HepG2 (cell line): ENCODE results near the gene PGC. TPM values are rescaled to one million over a fixed set of nuclear protein-coding genes. Genes with fewer than 3 reads are reported as not detected.

Source experiments
- ARNT2 ChIP-seq: sonication (generic); formaldehyde crosslinking; IDR thresholded peaks from 2 replicates; pipeline ENCODE4 v1.8.0; 2022; ENCODE audit warnings: mild to moderate bottlenecking, low read depth, missing genetic modification reagents, moderate library complexity
- DMAP1 ChIP-seq: IDR thresholded peaks from 2 replicates; pipeline ENCODE4 v1.6.1; 2016
- ELF3 ChIP-seq: IDR thresholded peaks from 2 replicates; pipeline ENCODE4 v1.6.1; 2016; ENCODE audit warnings: missing genetic modification reagents, missing compliant biosample characterization
- FOXA1 ChIP-seq, 2 experiments: fragments of 450-650 bp in 1 of 2; sonication (generic) in 1 of 2; formaldehyde crosslinking in 1 of 2; IDR thresholded peaks; 2 replicates each; pipeline versions ENCODE4 v1.4.0 to v1.6.1; 2016 to 2020; ENCODE audit warnings: missing genetic modification reagents in 1 of 2
- GPN1 ChIP-seq: sonication (generic); formaldehyde crosslinking; IDR thresholded peaks from 2 replicates; pipeline ENCODE4 v1.5.1; 2020; ENCODE audit warnings: missing genetic modification reagents, borderline replicate concordance
- ISL2 ChIP-seq: sonication (generic); formaldehyde crosslinking; IDR thresholded peaks from 2 replicates; pipeline ENCODE4 v1.5.0; 2020; ENCODE audit warnings: missing genetic modification reagents
- KMT2A ChIP-seq: sonication (generic); formaldehyde crosslinking; IDR thresholded peaks from 2 replicates; pipeline ENCODE4 v1.4.0; 2020; ENCODE audit warnings: missing genetic modification reagents
- MXI1 ChIP-seq: IDR thresholded peaks from 3 replicates; pipeline ENCODE4 v1.6.1; 2012; ENCODE audit warnings: low read depth, low read length, inconsistent platforms, borderline replicate concordance
- PHF21A ChIP-seq: sonication (generic); formaldehyde crosslinking; IDR thresholded peaks from 2 replicates; pipeline ENCODE4 v1.5.0; 2020; ENCODE audit warnings: mild to moderate bottlenecking, missing genetic modification reagents
- POLR2A ChIP-seq, 2 experiments: IDR thresholded peaks; 2 replicates each; pipeline ENCODE4 v1.6.1; 2011; ENCODE audit warnings: low read depth in 2 of 2, low read length in 2 of 2, mild to moderate bottlenecking in 1 of 2, moderate library complexity in 1 of 2; ENCODE audit not compliant: insufficient read depth in 1 of 2
- RCOR2 ChIP-seq: IDR thresholded peaks from 2 replicates; pipeline ENCODE4 v1.6.1; 2016; ENCODE audit warnings: missing biosample characterization, missing genetic modification reagents
- REL ChIP-seq: sonication (generic); formaldehyde crosslinking; conservative IDR thresholded peaks from 2 replicates; pipeline ENCODE4 v1.8.0; 2022; ENCODE audit warnings: mild to moderate bottlenecking, missing genetic modification reagents, moderate library complexity
- RFX3 ChIP-seq: IDR thresholded peaks from 2 replicates; pipeline ENCODE4 v1.6.1; 2016; ENCODE audit warnings: missing biosample characterization, missing genetic modification reagents
- SAP130 ChIP-seq: IDR thresholded peaks from 2 replicates; pipeline ENCODE4 v1.6.1; 2016; ENCODE audit warnings: low read depth
- THAP11 ChIP-seq: IDR thresholded peaks from 2 replicates; pipeline ENCODE4 v1.6.1; 2016; ENCODE audit warnings: missing biosample characterization, missing genetic modification reagents
- ZBTB3 ChIP-seq: sonication (generic); formaldehyde crosslinking; IDR thresholded peaks from 2 replicates; pipeline ENCODE4 v1.4.0; 2020; ENCODE audit warnings: low read depth, mild to moderate bottlenecking, moderate library complexity, missing genetic modification reagents, borderline replicate concordance
- ZFY ChIP-seq: sonication (generic); formaldehyde crosslinking; IDR thresholded peaks from 2 replicates; pipeline ENCODE4 v1.4.0; 2020; ENCODE audit warnings: missing genetic modification reagents
- ZNF451 ChIP-seq: sonication (generic); formaldehyde crosslinking; IDR thresholded peaks from 2 replicates; pipeline ENCODE4 v1.5.0; 2020; ENCODE audit warnings: mild to moderate bottlenecking, missing genetic modification reagents
- ZNF460 ChIP-seq: sonication (generic); formaldehyde crosslinking; IDR thresholded peaks from 2 replicates; pipeline ENCODE4 v1.5.1; 2020; ENCODE audit warnings: missing genetic modification reagents, mild to moderate bottlenecking, borderline replicate concordance
- ZNF570 ChIP-seq: sonication (generic); formaldehyde crosslinking; IDR thresholded peaks from 2 replicates; pipeline ENCODE4 v1.4.0; 2020; ENCODE audit warnings: mild to moderate bottlenecking, missing genetic modification reagents, borderline replicate concordance
- ZNF768 ChIP-seq: sonication (generic); formaldehyde crosslinking; IDR thresholded peaks from 2 replicates; pipeline ENCODE4 v1.4.0; 2020; ENCODE audit warnings: missing genetic modification reagents
- ZSCAN31 ChIP-seq: sonication (generic); formaldehyde crosslinking; IDR thresholded peaks from 2 replicates; pipeline ENCODE4 v1.5.0; 2020; ENCODE audit warnings: low read depth, mild to moderate bottlenecking, missing genetic modification reagents
- polyA plus RNA-seq, 8 experiments: library from polyadenylated mRNA; depleted of rRNA in 3 of 8; stranded (reverse) in 7 of 8; unstranded in 1 of 8; fragments of >200 nt; fragmentation: Illumina TruSeq in 4 of 8; extraction: Trizol in 4 of 8; gene quantifications; 2 replicates each; pipeline versions ENCODE4 v1.2.1 to v1.2.3, GENCODE V29; 2011 to 2016; ENCODE audit warnings: low read depth in 4 of 8, missing spikeins in 1 of 8, mixed read lengths in 1 of 8; ENCODE audit not compliant: insufficient read depth in 1 of 8
- total RNA-seq, 5 experiments: library from RNA; depleted of rRNA; stranded (reverse); fragments of >200 nt; fragmentation: Illumina TruSeq; extraction: Trizol; gene quantifications; 2 replicates each; pipeline ENCODE4 v1.2.3, GENCODE V29; 2016; ENCODE audit warnings: low read depth in 1 of 5
- TF ChIP-seq, protein P1 (sequence below): sonication (generic); formaldehyde crosslinking; IDR thresholded peaks from 2 replicates; pipeline ENCODE4 v1.4.0; 2020; ENCODE audit warnings: missing genetic modification reagents, borderline replicate concordance
- TF ChIP-seq, protein P2 (sequence below): sonication (generic); formaldehyde crosslinking; IDR thresholded peaks from 2 replicates; pipeline ENCODE4 v1.4.0; 2020; ENCODE audit warnings: missing genetic modification reagents
- TF ChIP-seq, protein P3 (sequence below): sonication (generic); formaldehyde crosslinking; IDR thresholded peaks from 2 replicates; pipeline ENCODE4 v1.4.0; 2020; ENCODE audit warnings: missing genetic modification reagents
- TF ChIP-seq, protein P4 (sequence below): sonication (generic); IDR thresholded peaks from 2 replicates; pipeline ENCODE4 v1.6.1; 2016; ENCODE audit warnings: low read depth, borderline replicate concordance

The PGC gene
- total and polyA plus RNA-seq, 2 of the 13 experiments (the other 11 are each of a cell fraction or from before 2014, with no cell fraction given), result 426 to 502 TPM

DNA sequence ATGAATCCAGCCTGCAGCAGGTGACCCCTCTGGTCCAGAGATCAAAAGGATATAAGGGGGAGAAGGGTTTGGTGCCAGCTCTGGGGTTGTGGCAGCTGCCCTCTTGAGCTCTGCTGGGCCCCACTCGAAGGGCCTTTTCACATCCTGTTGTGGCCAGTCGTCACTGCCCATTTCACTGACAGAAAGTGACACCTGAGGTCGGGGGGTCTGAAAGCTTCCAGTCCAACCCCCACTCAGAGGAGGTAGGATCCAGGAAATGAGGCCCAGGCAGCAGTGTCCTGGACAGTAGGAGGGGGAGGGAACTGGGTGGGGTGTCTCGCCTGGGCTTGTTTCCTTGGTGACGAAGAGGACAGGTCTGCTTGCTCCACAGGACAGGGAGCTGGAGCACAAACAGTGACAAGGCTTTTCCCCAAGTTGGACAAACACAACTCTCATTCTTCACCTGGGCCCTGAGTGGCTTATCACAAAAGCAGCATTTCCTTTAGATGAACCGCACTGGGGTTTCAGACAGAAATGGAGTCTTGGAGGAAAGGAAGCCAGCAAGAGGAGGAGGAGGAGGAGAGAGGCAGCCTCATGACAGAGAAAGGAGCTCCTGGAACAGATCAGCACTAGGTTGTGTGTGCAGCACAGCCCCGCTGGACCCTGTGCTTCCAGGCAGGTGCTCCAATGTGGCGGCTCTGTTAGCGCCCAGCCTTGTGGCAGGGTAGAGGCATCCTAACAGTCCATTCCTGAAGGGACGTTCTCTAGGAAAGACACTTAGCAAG lies 21.5 kb upstream of the PGC start (continued):
- TF ChIP-seq, protein P1, sequence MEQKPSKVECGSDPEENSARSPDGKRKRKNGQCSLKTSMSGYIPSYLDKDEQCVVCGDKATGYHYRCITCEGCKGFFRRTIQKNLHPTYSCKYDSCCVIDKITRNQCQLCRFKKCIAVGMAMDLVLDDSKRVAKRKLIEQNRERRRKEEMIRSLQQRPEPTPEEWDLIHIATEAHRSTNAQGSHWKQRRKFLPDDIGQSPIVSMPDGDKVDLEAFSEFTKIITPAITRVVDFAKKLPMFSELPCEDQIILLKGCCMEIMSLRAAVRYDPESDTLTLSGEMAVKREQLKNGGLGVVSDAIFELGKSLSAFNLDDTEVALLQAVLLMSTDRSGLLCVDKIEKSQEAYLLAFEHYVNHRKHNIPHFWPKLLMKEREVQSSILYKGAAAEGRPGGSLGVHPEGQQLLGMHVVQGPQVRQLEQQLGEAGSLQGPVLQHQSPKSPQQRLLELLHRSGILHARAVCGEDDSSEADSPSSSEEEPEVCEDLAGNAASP (CRISPR knock-in tag), result peak; percentile 30; the same call in 1 of the 2 replicates
- peak in 1 of 2 experiments; percentile 30; a peak in 1 of 4 replicates for TF ChIP-seq POLR2A (IDR thresholded peaks at IDR 0.05; ENCODE audit: insufficient read depth in 1 of 2, low read depth in 2 of 2, low read length in 2 of 2)
- TF ChIP-seq ISL2, result peak; percentile 58; the same call in 1 of the 2 replicates
- TF ChIP-seq ZSCAN31 (CRISPR knock-in tag), result 0 out of 2 replicates have a peak, but pooled peaks have one; percentile 30
- no peak for TF ChIP-seq FOXA1 (IDR thresholded peaks at IDR 0.05)
- TF ChIP-seq FOXA1 (CRISPR knock-in tag; IDR thresholded peaks at IDR 0.05), result peak; percentile 17; the same call in 1 of the 2 replicates
- peak; percentile 70; the same call in 1 of the 2 replicates for TF ChIP-seq PHF21A (CRISPR knock-in tag)
- peak; percentile 63 for TF ChIP-seq RFX3 (CRISPR knock-in tag)
- TF ChIP-seq SAP130 (CRISPR knock-in tag), result peak; percentile 76
- TF ChIP-seq ARNT2 (CRISPR knock-in tag), result 0 out of 2 replicates have a peak, but pooled peaks have one; percentile 41
- TF ChIP-seq KMT2A, result no peak
- peak; percentile 97 for TF ChIP-seq ZNF768 (CRISPR knock-in tag)
- no peak for TF ChIP-seq ZNF570 (CRISPR knock-in tag)
- peak; percentile 63 for TF ChIP-seq THAP11 (CRISPR knock-in tag)
- peak; percentile 76; the same call in 1 of the 2 replicates for TF ChIP-seq ZNF451 (CRISPR knock-in tag)
- TF ChIP-seq, protein P2, sequence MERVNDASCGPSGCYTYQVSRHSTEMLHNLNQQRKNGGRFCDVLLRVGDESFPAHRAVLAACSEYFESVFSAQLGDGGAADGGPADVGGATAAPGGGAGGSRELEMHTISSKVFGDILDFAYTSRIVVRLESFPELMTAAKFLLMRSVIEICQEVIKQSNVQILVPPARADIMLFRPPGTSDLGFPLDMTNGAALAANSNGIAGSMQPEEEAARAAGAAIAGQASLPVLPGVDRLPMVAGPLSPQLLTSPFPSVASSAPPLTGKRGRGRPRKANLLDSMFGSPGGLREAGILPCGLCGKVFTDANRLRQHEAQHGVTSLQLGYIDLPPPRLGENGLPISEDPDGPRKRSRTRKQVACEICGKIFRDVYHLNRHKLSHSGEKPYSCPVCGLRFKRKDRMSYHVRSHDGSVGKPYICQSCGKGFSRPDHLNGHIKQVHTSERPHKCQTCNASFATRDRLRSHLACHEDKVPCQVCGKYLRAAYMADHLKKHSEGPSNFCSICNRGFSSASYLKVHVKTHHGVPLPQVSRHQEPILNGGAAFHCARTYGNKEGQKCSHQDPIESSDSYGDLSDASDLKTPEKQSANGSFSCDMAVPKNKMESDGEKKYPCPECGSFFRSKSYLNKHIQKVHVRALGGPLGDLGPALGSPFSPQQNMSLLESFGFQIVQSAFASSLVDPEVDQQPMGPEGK (CRISPR knock-in tag), result peak; percentile 89
- TF ChIP-seq, protein P3, sequence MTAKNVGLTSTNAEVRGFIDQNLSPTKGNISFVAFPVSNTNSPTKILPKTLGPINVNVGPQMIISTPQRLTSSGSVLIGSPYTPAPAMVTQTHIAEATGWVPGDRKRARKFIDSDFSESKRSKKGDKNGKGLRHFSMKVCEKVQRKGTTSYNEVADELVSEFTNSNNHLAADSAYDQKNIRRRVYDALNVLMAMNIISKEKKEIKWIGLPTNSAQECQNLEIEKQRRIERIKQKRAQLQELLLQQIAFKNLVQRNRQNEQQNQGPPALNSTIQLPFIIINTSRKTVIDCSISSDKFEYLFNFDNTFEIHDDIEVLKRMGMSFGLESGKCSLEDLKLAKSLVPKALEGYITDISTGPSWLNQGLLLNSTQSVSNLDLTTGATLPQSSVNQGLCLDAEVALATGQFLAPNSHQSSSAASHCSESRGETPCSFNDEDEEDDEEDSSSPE (CRISPR knock-in tag), result no peak
- peak; percentile 56 for TF ChIP-seq RCOR2 (CRISPR knock-in tag)
- peak; percentile 7; the same call in 1 of the 3 replicates for TF ChIP-seq MXI1
- no peak for TF ChIP-seq ZBTB3 (CRISPR knock-in tag)
- 0 out of 2 replicates have a peak, but pooled peaks have one; percentile 9 for TF ChIP-seq DMAP1 (CRISPR knock-in tag)
- TF ChIP-seq ZNF460 (CRISPR knock-in tag), result no peak
- TF ChIP-seq GPN1 (CRISPR knock-in tag), result no peak
- TF ChIP-seq REL (CRISPR knock-in tag), result no peak
- TF ChIP-seq ZFY (CRISPR knock-in tag), result peak; percentile 60; the same call in 1 of the 2 replicates
- TF ChIP-seq, protein P4, sequence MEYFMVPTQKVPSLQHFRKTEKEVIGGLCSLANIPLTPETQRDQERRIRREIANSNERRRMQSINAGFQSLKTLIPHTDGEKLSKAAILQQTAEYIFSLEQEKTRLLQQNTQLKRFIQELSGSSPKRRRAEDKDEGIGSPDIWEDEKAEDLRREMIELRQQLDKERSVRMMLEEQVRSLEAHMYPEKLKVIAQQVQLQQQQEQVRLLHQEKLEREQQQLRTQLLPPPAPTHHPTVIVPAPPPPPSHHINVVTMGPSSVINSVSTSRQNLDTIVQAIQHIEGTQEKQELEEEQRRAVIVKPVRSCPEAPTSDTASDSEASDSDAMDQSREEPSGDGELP, result no peak; the same call in 1 of the 2 replicates
- TF ChIP-seq ELF3, result peak; percentile 65; the same call in 1 of the 2 replicates
